Osteocyte (in vitro differentiated cells): Measurements from ENCODE around the gene RASD1. TPM values are rescaled to one million over a fixed set of nuclear protein-coding genes. Genes with fewer than 3 reads are reported as not detected.

Experiments
- DNase-seq: peaks from one replicate; pipeline ENCODE4 v3.0.0; 2021; ENCODE audit warnings: mixed read lengths; ENCODE audit not compliant: unreplicated experiment; ENCODE audit errors: extremely low spot score
- H3K27ac Mint-ChIP-seq: one replicate; pipeline ENCODE4 v1.8.0; 2021; ENCODE audit warnings: mild to moderate bottlenecking, mixed read lengths; ENCODE audit not compliant: unreplicated experiment
- H3K27me3 Mint-ChIP-seq: one replicate; pipeline ENCODE4 v1.8.0; 2021; ENCODE audit warnings: mixed read lengths; ENCODE audit not compliant: unreplicated experiment
- H3K36me3 Mint-ChIP-seq: one replicate; pipeline ENCODE4 v1.8.0; 2021; ENCODE audit warnings: mixed read lengths; ENCODE audit not compliant: unreplicated experiment
- H3K4me1 Mint-ChIP-seq: one replicate; pipeline ENCODE4 v1.8.0; 2021; ENCODE audit warnings: mixed read lengths; ENCODE audit not compliant: unreplicated experiment
- H3K4me3 Mint-ChIP-seq: one replicate; pipeline ENCODE4 v1.8.0; 2021; ENCODE audit warnings: mild to moderate bottlenecking, moderate library complexity, mixed read lengths; ENCODE audit not compliant: unreplicated experiment
- H3K9me3 Mint-ChIP-seq: one replicate; pipeline ENCODE4 v1.8.0; 2021; ENCODE audit warnings: mixed read lengths; ENCODE audit not compliant: unreplicated experiment
- CTCF ChIP-seq: fragments of 200-600 bp; sonication (generic); IDR thresholded peaks from 2 replicates; pipeline ENCODE4 v1.5.0; 2021; ENCODE audit warnings: antibody characterized with exemption, mild to moderate bottlenecking, moderate library complexity
- total RNA-seq: library from RNA; stranded (reverse); gene quantifications from 2 replicates; pipeline ENCODE4 v1.2.1, GENCODE V29; 2021

The RASD1 gene
- total RNA-seq, 1 donor from 2014 or later: 1.6 TPM

GRCh38 chr17:17516941-17517720 is 20.9 kb upstream of the RASD1 start:
- Mint-ChIP-seq H3K27ac (no peak overlapping the region), H3K4me1 (peaks cover 16% of the 10 kb centered on the region), H3K4me3 (no peak overlapping the region), H3K27me3 (no peaks in the 10 kb centered on the region), H3K36me3 (no peaks in the 10 kb centered on the region), H3K9me3 (no peaks in the 10 kb centered on the region)
- DNase-seq: no peak
- TF ChIP-seq CTCF: no peak

- H3K4me3 Mint-ChIP-seq: no peak overlapping the region
- no peaks in the 10 kb centered on the region for H3K36me3 Mint-ChIP-seq
- H3K27ac Mint-ChIP-seq: no peak overlapping the region
- H3K27me3 Mint-ChIP-seq: no peaks in the 10 kb centered on the region
- no peak for TF ChIP-seq CTCF
- no peak for DNase-seq
- no peaks in the 10 kb centered on the region for H3K9me3 Mint-ChIP-seq
- peaks cover 20% of the 10 kb centered on the region for H3K4me1 Mint-ChIP-seq
Observed at GRCh38 chr17:17515934-17516930, 20.0 kb upstream of the RASD1 start.

- no peak for DNase-seq
- peaks cover 23% of the 10 kb centered on the region for H3K4me1 Mint-ChIP-seq
- no peak for TF ChIP-seq CTCF
- H3K36me3 Mint-ChIP-seq: no peaks in the 10 kb centered on the region
- H3K27ac Mint-ChIP-seq: no peak overlapping the region
- H3K9me3 Mint-ChIP-seq: no peaks in the 10 kb centered on the region
- H3K4me3 Mint-ChIP-seq: no peak overlapping the region
- no peaks in the 10 kb centered on the region for H3K27me3 Mint-ChIP-seq
Observed at GRCh38 chr17:17514993-17515933, 19.1 kb upstream of the RASD1 start.

GRCh38 chr17:17514361-17514992 is 18.3 kb upstream of the RASD1 start:
- H3K9me3 Mint-ChIP-seq: no peaks in the 10 kb centered on the region
- no peak for TF ChIP-seq CTCF
- H3K27ac Mint-ChIP-seq: no peak overlapping the region
- no peaks in the 10 kb centered on the region for H3K36me3 Mint-ChIP-seq
- H3K4me3 Mint-ChIP-seq: no peak overlapping the region
- peaks cover 23% of the 10 kb centered on the region for H3K4me1 Mint-ChIP-seq
- no peak for DNase-seq
- H3K27me3 Mint-ChIP-seq: no peaks in the 10 kb centered on the region
